Activated T-helper 17 cell treated with anti-CD3 and anti-CD28 coated beads, Interleukin-2, amount 50 U/mL, for 72 hours (primary cell): ENCODE data around the gene PFKFB4. TPM values are rescaled to one million over a fixed set of nuclear protein-coding genes. Genes with fewer than 3 reads are reported as not detected.
A peak's percentile ranks its signal among the peaks of the same experiment; 100 is the strongest.
"Not testable (repeated sequence)": the region's sequence is repeated elsewhere in the genome, so short reads cannot be mapped to it uniquely, and the experiment has no call there.

Experiments used
- ATAC-seq: fragments of 150-1000 bp; cut with Tn5 transposase; replicated peaks from 2 replicates; pipeline ENCODE4 v1.10.0; 2021; ENCODE audit warnings: mild to moderate bottlenecking, moderate library complexity
- H3K27ac Mint-ChIP-seq: one replicate; pipeline ENCODE4 v1.8.0; 2022; ENCODE audit warnings: mixed read lengths
- H3K27me3 Mint-ChIP-seq: one replicate; pipeline ENCODE4 v1.8.0; 2022; ENCODE audit warnings: mixed read lengths
- H3K36me3 Mint-ChIP-seq: one replicate; pipeline ENCODE4 v1.8.0; 2022; ENCODE audit warnings: low read depth, mild to moderate bottlenecking, mixed read lengths
- H3K4me1 Mint-ChIP-seq: one replicate; pipeline ENCODE4 v1.8.0; 2022; ENCODE audit warnings: mixed read lengths
- H3K4me3 Mint-ChIP-seq: one replicate; pipeline ENCODE4 v1.8.0; 2022; ENCODE audit warnings: mild to moderate bottlenecking, mixed read lengths
- H3K9me3 Mint-ChIP-seq: one replicate; pipeline ENCODE4 v1.8.0; 2022; ENCODE audit warnings: mixed read lengths
- total RNA-seq, 2 donors: library from RNA; stranded (reverse); gene quantifications; one replicate each; pipeline ENCODE4 v1.2.3, GENCODE V29; 2022

The PFKFB4 gene
- total RNA-seq, 2 donors from 2014 or later: 52.5 to 277 TPM

DNA sequence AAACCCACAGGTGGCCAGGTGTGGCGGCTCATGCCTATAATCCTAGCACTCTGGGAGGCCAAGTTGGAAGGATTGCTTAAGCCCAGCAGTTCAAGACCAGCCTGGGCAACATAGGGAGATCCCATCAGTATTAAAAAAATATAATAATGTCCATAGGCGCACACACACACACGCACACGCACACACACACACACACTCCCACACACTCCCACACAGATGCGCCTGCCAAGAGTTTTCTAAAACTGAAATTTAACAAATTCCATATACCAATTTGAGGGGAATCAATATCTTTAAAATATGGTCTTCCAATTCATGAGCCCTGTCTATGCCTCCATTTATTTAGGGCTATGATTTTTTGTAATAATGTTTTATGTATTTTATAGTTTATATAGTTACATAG lies 69.7 kb downstream of the PFKFB4 start:
- H3K4me1 Mint-ChIP-seq: no peaks in the 10 kb centered on the region
- H3K36me3 Mint-ChIP-seq: no peaks in the 10 kb centered on the region
- no peak overlapping the region for H3K27ac Mint-ChIP-seq
- no peak overlapping the region for H3K4me3 Mint-ChIP-seq
- no peaks in the 10 kb centered on the region for H3K9me3 Mint-ChIP-seq
- H3K27me3 Mint-ChIP-seq: no peaks in the 10 kb centered on the region
- ATAC-seq: no peak

- not testable (repeated sequence) for H3K4me3 Mint-ChIP-seq, H3K27ac Mint-ChIP-seq, H3K27me3 Mint-ChIP-seq, H3K9me3 Mint-ChIP-seq, ATAC-seq
- peaks cover 17% of the 10 kb centered on the region for H3K4me1 Mint-ChIP-seq
- H3K36me3 Mint-ChIP-seq: peaks cover 10% of the 10 kb centered on the region
Observed at GRCh38 chr3:48482822-48483221, 73.8 kb downstream of the PFKFB4 start.

DNA sequence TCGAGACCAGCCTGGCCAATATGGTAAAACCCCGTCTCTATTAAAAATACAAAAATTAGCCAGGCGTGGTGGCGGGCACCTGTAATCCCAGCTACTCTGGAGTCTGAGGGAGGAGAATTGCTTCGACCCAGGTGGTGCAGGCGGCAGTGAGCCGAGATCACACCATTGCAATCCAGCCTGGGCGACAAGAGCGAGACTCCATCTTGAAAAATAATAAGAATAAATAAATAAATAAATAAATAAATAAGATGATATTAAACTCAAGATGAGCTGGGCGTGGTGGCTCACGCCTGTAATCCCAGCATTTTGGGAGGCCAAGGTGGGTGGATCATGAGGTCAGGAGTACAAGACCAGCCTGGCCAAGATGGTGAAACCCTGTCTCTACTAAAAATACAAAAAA lies 75.7 kb downstream of the PFKFB4 start:
- not testable (repeated sequence) for H3K9me3 Mint-ChIP-seq, H3K4me3 Mint-ChIP-seq, H3K27me3 Mint-ChIP-seq, ATAC-seq, H3K27ac Mint-ChIP-seq
- peaks cover 22% of the 10 kb centered on the region for H3K4me1 Mint-ChIP-seq
- peaks cover 10% of the 10 kb centered on the region for H3K36me3 Mint-ChIP-seq

DNA sequence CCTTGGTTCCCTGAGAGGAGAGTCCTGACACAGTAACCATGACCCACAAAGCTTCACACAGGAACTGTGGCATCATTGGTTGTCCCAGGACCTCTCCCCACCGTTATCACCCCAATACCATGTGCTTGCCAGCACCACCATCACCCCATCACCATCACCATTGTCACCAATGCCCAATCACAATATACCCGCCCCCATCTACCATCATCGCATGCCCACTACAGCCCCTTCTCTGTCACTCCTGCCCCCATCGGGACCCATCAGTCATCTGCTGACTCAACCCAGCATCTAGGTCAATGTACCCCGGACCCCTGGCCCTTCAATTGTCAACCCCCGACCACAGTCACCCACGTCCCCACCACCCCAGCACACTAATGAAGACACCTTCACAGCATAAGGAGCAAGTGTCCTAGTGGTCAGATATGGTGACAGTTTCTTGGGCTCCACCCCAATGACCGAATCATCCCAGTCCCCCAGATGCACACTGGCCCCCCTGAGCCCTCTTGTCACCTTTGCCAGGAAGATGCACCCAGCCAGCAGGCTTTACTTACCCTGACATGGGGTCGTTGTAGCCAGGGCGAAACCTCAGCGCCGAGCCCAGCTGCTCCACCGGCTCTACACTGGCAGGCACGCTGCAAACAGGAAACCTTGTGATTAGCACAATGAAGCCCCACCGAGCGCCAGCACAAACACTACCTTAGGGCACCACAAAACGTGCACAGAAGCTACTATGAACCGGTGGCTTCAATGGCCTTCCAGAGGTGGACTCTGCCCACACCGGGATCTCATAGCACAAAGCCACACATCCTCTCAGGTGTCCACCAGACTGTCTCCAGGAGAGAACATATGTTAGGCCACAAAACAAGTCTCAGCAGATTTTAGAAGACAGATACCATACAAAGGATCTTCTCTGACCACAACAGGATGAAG lies 77.7 kb downstream of the PFKFB4 start:
- Mint-ChIP-seq H3K4me3 (peak overlapping the region; percentile 81), H3K36me3 (peaks cover 14% of the 10 kb centered on the region), H3K4me1 (peaks cover 26% of the 10 kb centered on the region), H3K27ac (peak overlapping the region; percentile 88), H3K9me3 (no peaks in the 10 kb centered on the region), H3K27me3 (no peaks in the 10 kb centered on the region)
- ATAC-seq: peak; percentile 80

DNA sequence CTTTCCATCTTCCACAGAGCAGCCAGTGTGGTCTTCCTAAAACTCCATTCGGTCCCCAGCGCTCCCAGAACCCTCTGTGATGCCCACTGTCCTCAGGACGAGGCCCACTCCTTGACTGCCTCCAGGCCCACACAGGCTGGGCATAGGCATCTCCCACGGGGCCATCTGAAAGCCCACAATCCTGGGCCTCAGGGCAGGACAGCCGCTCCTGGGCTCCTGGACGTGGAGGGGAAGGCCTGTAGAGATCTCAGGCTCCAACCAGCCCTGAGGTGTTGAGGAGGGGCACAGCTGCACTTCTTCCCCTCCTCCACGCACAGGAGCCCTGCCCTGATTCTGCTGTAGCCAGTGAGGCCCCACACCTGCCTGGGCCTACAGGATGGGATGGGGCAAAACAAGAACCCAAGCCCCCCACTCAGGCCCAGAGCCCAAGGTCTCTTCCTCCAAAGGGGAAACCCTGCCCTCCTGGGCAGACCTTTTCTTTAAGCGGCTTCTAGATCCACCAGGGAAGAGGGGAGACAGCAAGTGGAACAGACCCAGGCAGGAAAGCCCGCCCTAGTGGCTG lies 78.6 kb downstream of the PFKFB4 start:
- Mint-ChIP-seq H3K4me3 (peak overlapping the region; percentile 81), H3K27me3 (no peaks in the 10 kb centered on the region), H3K9me3 (no peaks in the 10 kb centered on the region), H3K27ac (peak overlapping the region; percentile 88), H3K4me1 (peaks cover 32% of the 10 kb centered on the region), H3K36me3 (peaks cover 17% of the 10 kb centered on the region)
- ATAC-seq: no peak

GRCh38 chr3:48476426-48477053 lies 80.1 kb downstream of the PFKFB4 start:
- Mint-ChIP-seq H3K27me3 (no peaks in the 10 kb centered on the region), H3K27ac (no peak overlapping the region), H3K4me3 (no peak overlapping the region), H3K36me3 (peaks cover 22% of the 10 kb centered on the region), H3K4me1 (peaks cover 36% of the 10 kb centered on the region), H3K9me3 (no peaks in the 10 kb centered on the region)
- ATAC-seq: no peak

- no peak for ATAC-seq
- H3K9me3 Mint-ChIP-seq: no peaks in the 10 kb centered on the region
- H3K36me3 Mint-ChIP-seq: peaks cover 27% of the 10 kb centered on the region
- H3K4me1 Mint-ChIP-seq: peaks cover 37% of the 10 kb centered on the region
- peak overlapping the region; percentile 39 for H3K27ac Mint-ChIP-seq
- H3K27me3 Mint-ChIP-seq: no peaks in the 10 kb centered on the region
- no peak overlapping the region for H3K4me3 Mint-ChIP-seq
Observed at GRCh38 chr3:48475188-48475587, 81.4 kb downstream of the PFKFB4 start.

- Mint-ChIP-seq H3K9me3 (no peaks in the 10 kb centered on the region), H3K27ac (peak overlapping the region; percentile 39), H3K27me3 (no peaks in the 10 kb centered on the region), H3K4me3 (peak overlapping the region; percentile 2), H3K36me3 (peaks cover 33% of the 10 kb centered on the region), H3K4me1 (peaks cover 43% of the 10 kb centered on the region)
- ATAC-seq: no peak
Observed at GRCh38 chr3:48474619-48475018, 82.0 kb downstream of the PFKFB4 start.

DNA sequence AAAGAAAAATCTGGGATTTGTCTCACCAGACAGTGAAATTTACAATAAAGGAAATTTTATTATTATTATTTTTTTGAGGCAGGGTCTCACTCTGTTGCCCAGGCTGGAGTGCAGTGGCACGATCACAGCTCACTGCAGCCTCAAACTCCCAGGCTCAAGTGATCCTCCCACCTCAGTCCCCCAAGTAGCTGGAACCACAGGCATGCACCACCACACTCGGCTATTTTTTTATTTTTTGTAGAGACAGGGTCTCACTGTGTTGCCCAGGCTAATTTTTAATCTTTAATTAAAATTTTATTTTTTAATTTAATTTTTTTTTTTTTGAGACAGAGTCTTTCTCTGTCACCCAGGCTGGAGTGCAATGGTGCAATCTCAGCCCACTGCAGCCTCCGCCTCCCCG lies 82.6 kb downstream of the PFKFB4 start:
- not testable (repeated sequence) for H3K4me3 Mint-ChIP-seq, H3K9me3 Mint-ChIP-seq, H3K27ac Mint-ChIP-seq, H3K27me3 Mint-ChIP-seq, ATAC-seq
- H3K4me1 Mint-ChIP-seq: peaks cover 44% of the 10 kb centered on the region
- H3K36me3 Mint-ChIP-seq: peaks cover 36% of the 10 kb centered on the region

DNA sequence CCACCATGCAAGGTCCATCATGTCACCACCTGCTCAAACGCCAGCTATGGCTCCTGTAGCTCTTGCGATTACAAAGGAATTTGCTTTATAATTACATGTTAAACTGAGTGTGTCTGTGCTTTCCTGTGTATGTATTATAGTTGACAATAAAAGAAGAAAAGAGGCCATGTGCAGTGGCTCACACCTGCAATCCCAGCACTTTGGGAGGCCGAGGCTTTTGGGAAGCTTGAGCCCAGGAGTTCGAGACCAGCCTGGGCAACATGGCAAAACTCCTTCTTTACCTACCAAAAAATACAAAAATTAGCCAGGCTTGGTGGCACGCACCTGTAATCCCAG lies 83.0 kb downstream of the PFKFB4 start:
- H3K36me3 Mint-ChIP-seq: peaks cover 36% of the 10 kb centered on the region
- no peaks in the 10 kb centered on the region for H3K27me3 Mint-ChIP-seq
- ATAC-seq: no peak
- H3K4me3 Mint-ChIP-seq: peak overlapping the region; percentile 97
- H3K9me3 Mint-ChIP-seq: no peaks in the 10 kb centered on the region
- H3K27ac Mint-ChIP-seq: peak overlapping the region; percentile 94
- H3K4me1 Mint-ChIP-seq: peaks cover 43% of the 10 kb centered on the region

DNA sequence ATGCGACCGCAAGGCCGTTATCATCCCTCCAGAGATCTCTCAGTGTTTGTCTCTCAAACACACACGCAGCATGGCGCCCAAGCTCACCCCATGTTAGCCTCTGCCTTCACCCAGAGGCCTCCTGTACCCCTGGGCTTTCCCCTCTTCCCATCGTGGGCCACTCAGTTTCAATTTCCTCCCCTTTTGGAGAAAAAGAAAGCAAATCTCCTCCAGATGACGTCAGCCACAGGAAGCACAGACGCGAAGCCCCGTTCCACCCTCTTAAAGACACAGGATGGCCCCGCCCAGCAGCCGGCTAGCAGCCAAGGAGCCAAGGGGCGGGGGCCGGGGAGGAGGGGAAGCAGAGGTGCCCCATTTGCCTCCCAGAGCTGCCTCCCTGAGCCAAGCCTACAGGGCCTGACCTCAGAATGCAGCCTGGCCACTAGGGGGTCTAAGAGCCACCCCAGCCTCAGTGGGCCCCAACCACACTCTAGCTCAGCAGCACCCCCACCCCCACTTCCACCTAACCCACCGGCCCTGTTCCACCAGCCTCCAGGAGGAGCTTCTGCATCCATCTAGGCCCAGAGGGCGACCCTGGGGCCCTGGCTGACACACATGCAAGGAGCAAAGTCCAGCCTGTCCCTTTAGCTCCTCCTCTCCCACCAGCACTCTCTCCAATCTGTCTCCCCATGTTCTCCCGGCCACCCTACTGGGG lies 83.5 kb downstream of the PFKFB4 start:
- Mint-ChIP-seq H3K27ac (peak overlapping the region; percentile 94), H3K27me3 (no peaks in the 10 kb centered on the region), H3K9me3 (no peaks in the 10 kb centered on the region), H3K36me3 (peaks cover 38% of the 10 kb centered on the region), H3K4me1 (peaks cover 39% of the 10 kb centered on the region), H3K4me3 (peak overlapping the region; percentile 97)
- ATAC-seq: peak; percentile 88

- peak; percentile 33 for ATAC-seq
- Mint-ChIP-seq H3K4me1 (peaks cover 39% of the 10 kb centered on the region), H3K4me3 (peak overlapping the region; percentile 97), H3K9me3 (no peaks in the 10 kb centered on the region), H3K36me3 (peaks cover 43% of the 10 kb centered on the region), H3K27ac (peak overlapping the region; percentile 94), H3K27me3 (no peaks in the 10 kb centered on the region)
Observed at GRCh38 chr3:48472673-48472922, 84.0 kb downstream of the PFKFB4 start.

DNA sequence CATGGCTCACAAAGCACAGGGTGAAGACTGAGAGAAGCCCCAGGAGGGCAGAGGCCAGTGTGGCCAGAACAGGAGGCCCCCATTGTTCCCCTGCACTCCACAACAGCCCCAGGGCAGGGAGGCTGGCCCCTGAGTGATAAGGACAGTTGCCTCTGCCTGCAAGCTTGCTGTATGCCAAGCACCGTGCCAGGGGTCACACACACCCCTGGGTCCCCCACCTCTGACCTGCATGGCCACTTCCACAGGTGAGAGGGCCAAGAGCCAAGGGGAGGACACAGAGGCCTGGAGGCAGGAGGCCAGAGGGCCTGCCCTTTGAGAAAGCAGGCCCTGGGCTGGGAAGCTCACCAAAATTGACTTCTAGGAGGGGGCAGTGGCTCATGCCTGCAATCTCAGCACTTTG lies 86.3 kb downstream of the PFKFB4 start:
- Mint-ChIP-seq H3K27ac (peak overlapping the region; percentile 85), H3K27me3 (no peaks in the 10 kb centered on the region), H3K36me3 (peaks cover 66% of the 10 kb centered on the region), H3K4me1 (peaks cover 45% of the 10 kb centered on the region), H3K4me3 (peak overlapping the region; percentile 97), H3K9me3 (no peaks in the 10 kb centered on the region)
- ATAC-seq: no peak

GRCh38 chr3:48469046-48469915 lies 87.3 kb downstream of the PFKFB4 start:
- H3K36me3 Mint-ChIP-seq: peaks cover 64% of the 10 kb centered on the region
- peaks cover 43% of the 10 kb centered on the region for H3K4me1 Mint-ChIP-seq
- no peaks in the 10 kb centered on the region for H3K27me3 Mint-ChIP-seq
- peak overlapping the region; percentile 97 for H3K4me3 Mint-ChIP-seq
- H3K9me3 Mint-ChIP-seq: no peaks in the 10 kb centered on the region
- ATAC-seq: no peak
- H3K27ac Mint-ChIP-seq: peak overlapping the region; percentile 85
